GM12872 (cell line): ENCODE measurements around the gene IL25.

Experiments used
- CTCF ChIP-seq: IDR thresholded peaks from 3 replicates; pipeline ENCODE4 v1.5.1; 2011; ENCODE audit warnings: low read depth, mild to moderate bottlenecking, low read length, moderate library complexity; ENCODE audit not compliant: insufficient read depth

Gene IL25

GRCh38 chr14:23406725-23407355, 34.2 kb downstream of the IL25 start:
- no peak for TF ChIP-seq CTCF

GRCh38 chr14:23407516-23408306, 35.1 kb downstream of the IL25 start, which contains the start of gene MYH6:
Gene MYH6 (minus strand): TSS chr14:23408273. CDS start chr14:23407223, 1,050 bp downstream.
- TF ChIP-seq CTCF, result no peak

- no peak for TF ChIP-seq CTCF
Observed at GRCh38 chr14:23408307-23408630, 35.7 kb downstream of the IL25 start.

GRCh38 chr14:23409475-23409874, 36.9 kb downstream of the IL25 start:
- TF ChIP-seq CTCF, result no peak

- TF ChIP-seq CTCF, result no peak
Observed at GRCh38 chr14:23409966-23410635, 37.5 kb downstream of the IL25 start.

- no peak for TF ChIP-seq CTCF
Observed at GRCh38 chr14:23411563-23412525, 39.2 kb downstream of the IL25 start.
